DND-41 (cell line): ENCODE measurements around the gene MGAT4B.

ENCODE experiments used
- ATAC-seq: fragments of 200-7000 bp; cut with Tn5 transposase; 3 replicates; pipeline ENCODE4 v1.9.1; 2021; ENCODE audit warnings: low read depth; ENCODE audit not compliant: insufficient read depth
- DNase-seq: peaks from one replicate; pipeline ENCODE4 v3.0.0-alpha.2; 2020
- H2AFZ ChIP-seq: 2 replicates; pipeline ENCODE4 v1.6.0; 2012; ENCODE audit warnings: low read depth, low read length
- H3K27ac ChIP-seq: 2 replicates; pipeline ENCODE4 v1.5.1; 2012; ENCODE audit warnings: low read length, inconsistent platforms
- H3K27me3 ChIP-seq: fragments of 200-600 bp; sonication (generic); 2 replicates; pipeline ENCODE4 v1.6.0; 2012; ENCODE audit warnings: low read length, mild to moderate bottlenecking, inconsistent platforms; ENCODE audit not compliant: insufficient read depth, poor library complexity
- H3K36me3 ChIP-seq: 2 replicates; pipeline ENCODE4 v1.5.1; 2012; ENCODE audit warnings: low read length, inconsistent platforms; ENCODE audit not compliant: insufficient read depth
- H3K4me1 ChIP-seq: 2 replicates; pipeline ENCODE4 v1.5.1; 2012; ENCODE audit warnings: mild to moderate bottlenecking, low read length; ENCODE audit not compliant: insufficient read depth
- H3K4me2 ChIP-seq: 2 replicates; pipeline ENCODE4 v1.6.0; 2012; ENCODE audit warnings: mild to moderate bottlenecking, moderate library complexity, low read length, inconsistent platforms; ENCODE audit not compliant: insufficient read depth
- H3K4me3 ChIP-seq, 2 experiments: fragments of 200-600 bp in 1 of 2; shearing (Covaris generic) in 1 of 2; 2 replicates each; pipeline ENCODE4 v1.5.1; 2012 to 2016; ENCODE audit warnings: inconsistent platforms in 2 of 2, low read length in 2 of 2, mild to moderate bottlenecking in 2 of 2, low read depth in 1 of 2, moderate library complexity in 1 of 2
- H3K79me2 ChIP-seq: 2 replicates; pipeline ENCODE4 v1.6.0; 2012; ENCODE audit warnings: low read length, inconsistent platforms; ENCODE audit not compliant: insufficient read depth
- H3K9ac ChIP-seq: 2 replicates; pipeline ENCODE4 v1.6.0; 2012; ENCODE audit warnings: low read depth, mild to moderate bottlenecking, inconsistent platforms, low read length, moderate library complexity
- H3K9me3 ChIP-seq: 2 replicates; pipeline ENCODE4 v1.5.1; 2012; ENCODE audit warnings: low read length, moderate library complexity, mild to moderate bottlenecking, inconsistent platforms; ENCODE audit not compliant: insufficient read depth, severe bottlenecking
- H4K20me1 ChIP-seq: 2 replicates; pipeline ENCODE4 v1.6.0; 2012; ENCODE audit warnings: low read length; ENCODE audit not compliant: insufficient read depth
- EZH2 ChIP-seq: IDR thresholded peaks from 3 replicates; pipeline ENCODE4 v1.6.1; 2012; ENCODE audit warnings: borderline replicate concordance, low read depth, mild to moderate bottlenecking, moderate library complexity, low read length, inconsistent platforms; ENCODE audit not compliant: severe bottlenecking
- TF ChIP-seq, protein P1 (sequence below): IDR thresholded peaks from 2 replicates; pipeline ENCODE4 v1.5.1; 2012; ENCODE audit warnings: borderline replicate concordance, low read length, moderate library complexity, mild to moderate bottlenecking; ENCODE audit not compliant: poor library complexity, severe bottlenecking; ENCODE audit errors: extremely low read depth

The MGAT4B gene

DNA sequence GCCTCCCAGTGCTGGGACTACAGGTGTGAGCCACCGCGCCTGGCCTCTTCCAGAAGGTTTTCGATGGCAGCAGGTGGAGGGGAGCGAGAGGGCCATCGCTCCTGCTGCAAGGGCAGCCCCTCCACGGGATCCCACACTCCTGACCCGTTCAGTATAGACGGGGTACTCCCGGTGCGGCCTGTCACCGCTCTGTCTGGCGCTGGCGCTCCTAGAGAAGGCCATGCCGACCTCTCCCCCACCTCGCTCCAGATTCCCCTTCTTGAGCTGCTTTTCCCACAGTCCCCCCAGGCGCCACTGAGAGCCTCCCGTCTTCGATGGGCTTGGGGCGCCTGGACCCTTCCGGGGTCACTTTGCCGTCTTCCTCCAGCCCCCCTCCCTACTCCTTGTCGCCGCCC lies 9.7 kb upstream of the MGAT4B start:
- TF ChIP-seq EZH2 = no peak
- TF ChIP-seq, protein P1, sequence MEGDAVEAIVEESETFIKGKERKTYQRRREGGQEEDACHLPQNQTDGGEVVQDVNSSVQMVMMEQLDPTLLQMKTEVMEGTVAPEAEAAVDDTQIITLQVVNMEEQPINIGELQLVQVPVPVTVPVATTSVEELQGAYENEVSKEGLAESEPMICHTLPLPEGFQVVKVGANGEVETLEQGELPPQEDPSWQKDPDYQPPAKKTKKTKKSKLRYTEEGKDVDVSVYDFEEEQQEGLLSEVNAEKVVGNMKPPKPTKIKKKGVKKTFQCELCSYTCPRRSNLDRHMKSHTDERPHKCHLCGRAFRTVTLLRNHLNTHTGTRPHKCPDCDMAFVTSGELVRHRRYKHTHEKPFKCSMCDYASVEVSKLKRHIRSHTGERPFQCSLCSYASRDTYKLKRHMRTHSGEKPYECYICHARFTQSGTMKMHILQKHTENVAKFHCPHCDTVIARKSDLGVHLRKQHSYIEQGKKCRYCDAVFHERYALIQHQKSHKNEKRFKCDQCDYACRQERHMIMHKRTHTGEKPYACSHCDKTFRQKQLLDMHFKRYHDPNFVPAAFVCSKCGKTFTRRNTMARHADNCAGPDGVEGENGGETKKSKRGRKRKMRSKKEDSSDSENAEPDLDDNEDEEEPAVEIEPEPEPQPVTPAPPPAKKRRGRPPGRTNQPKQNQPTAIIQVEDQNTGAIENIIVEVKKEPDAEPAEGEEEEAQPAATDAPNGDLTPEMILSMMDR = no peak
- Histone ChIP-seq H3K9me3 (no peaks in the 10 kb centered on the region), H3K79me2 (peaks cover 4% of the 10 kb centered on the region), H2AFZ (no peak overlapping the region), H3K9ac (no peak overlapping the region), H3K27me3 (no peaks in the 10 kb centered on the region), H3K36me3 (peaks cover 13% of the 10 kb centered on the region), H4K20me1 (no peaks in the 10 kb centered on the region), H3K4me3 (no peak overlapping the region), H3K4me1 (peaks cover 11% of the 10 kb centered on the region), H3K27ac (no peak overlapping the region), H3K4me2 (no peak overlapping the region)
- ATAC-seq = no peak
- DNase-seq = no peak

DNA sequence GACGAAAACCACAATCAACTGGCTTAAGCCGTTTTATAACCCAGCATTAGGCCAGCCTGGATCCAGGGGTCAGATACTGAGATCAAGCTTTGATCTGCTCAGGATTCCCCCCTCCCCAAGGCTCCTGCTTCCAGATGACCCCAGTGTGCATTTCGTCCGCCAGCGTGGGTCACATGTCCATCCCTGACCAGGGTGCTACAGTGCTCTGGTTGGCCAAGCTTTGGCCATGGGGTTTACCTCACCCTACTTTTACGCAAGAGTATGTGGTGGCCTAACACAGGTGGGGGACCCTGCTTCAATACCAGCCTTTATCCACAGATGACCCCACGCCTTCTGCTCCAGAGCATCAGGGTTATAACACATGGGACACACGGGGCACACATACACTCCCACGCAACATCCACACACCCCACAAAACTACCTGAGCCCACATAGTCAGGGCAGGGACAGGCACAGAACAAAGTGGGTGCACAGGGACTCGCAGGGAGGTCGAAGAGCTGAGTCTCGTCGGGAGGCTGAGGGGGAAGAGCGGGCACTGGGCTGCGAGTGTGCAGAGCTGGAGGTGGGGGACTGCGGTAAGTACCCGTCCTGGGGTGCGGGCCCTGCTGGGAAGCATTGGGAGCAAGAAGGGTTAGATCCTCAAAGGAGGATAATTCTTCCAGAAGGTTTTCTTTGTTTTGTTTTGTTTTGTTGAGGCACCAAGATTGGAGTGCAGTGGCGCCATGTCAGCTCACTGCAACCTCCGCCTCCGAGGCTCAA lies 9.0 kb upstream of the MGAT4B start:
- no peak for TF ChIP-seq EZH2
- TF ChIP-seq, protein P1 = no peak
- H3K27ac ChIP-seq = no peak overlapping the region

DNA sequence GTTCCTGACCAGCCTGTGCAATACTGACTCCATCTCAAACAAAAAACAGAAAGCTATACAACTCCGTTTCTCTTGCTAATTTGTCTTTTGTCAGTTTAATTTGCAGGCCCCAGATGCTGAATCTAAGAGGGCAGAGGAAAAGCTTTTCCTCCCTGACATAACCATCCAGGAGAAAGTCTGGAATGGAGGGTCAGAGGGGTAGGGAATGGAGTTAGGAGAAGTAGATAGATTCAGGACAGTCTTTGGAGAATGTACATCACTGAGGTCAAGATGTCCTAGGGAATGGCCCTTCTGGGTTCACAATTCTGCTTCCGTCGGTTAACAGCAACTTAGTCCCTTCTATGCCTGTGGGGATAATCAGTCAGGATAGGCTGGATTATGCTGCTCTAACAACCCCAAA lies 7.4 kb upstream of the MGAT4B start:
- Histone ChIP-seq H3K36me3 (peaks cover 15% of the 10 kb centered on the region), H3K4me1 (no peaks in the 10 kb centered on the region)
- no peak for TF ChIP-seq EZH2
- TF ChIP-seq, protein P1 = no peak

More for the DNA sequence above, 9.0 kb upstream of the MGAT4B start:
- peaks cover 15% of the 10 kb centered on the region for H3K36me3 ChIP-seq
- no peak overlapping the region for H3K4me2 ChIP-seq
- ATAC-seq (no peak), DNase-seq (no peak)
- no peaks in the 10 kb centered on the region for H3K9me3 ChIP-seq
- H3K79me2 ChIP-seq = no peaks in the 10 kb centered on the region
- no peak overlapping the region for H2AFZ ChIP-seq
- peaks cover 11% of the 10 kb centered on the region for H3K4me1 ChIP-seq
- H3K9ac ChIP-seq = no peak overlapping the region
- H3K27me3 ChIP-seq = no peaks in the 10 kb centered on the region
- no peaks in the 10 kb centered on the region for H4K20me1 ChIP-seq
- H3K4me3 ChIP-seq = no peak overlapping the region

More for the DNA sequence above, 7.4 kb upstream of the MGAT4B start:
- H3K27me3 ChIP-seq = no peaks in the 10 kb centered on the region
- no peak overlapping the region for H2AFZ ChIP-seq
- no peaks in the 10 kb centered on the region for H4K20me1 ChIP-seq
- H3K27ac ChIP-seq = no peak overlapping the region
- H3K9ac ChIP-seq = no peak overlapping the region
- no peak overlapping the region for H3K4me3 ChIP-seq
- ATAC-seq (no peak), DNase-seq (no peak)
- H3K79me2 ChIP-seq = no peaks in the 10 kb centered on the region
- H3K4me2 ChIP-seq = no peak overlapping the region
- no peaks in the 10 kb centered on the region for H3K9me3 ChIP-seq
